Fibroblast of lung (primary cell): ENCODE data around the gene NUMBL.

Experiments used
- CTCF ChIP-seq, 2 donors: IDR thresholded peaks in 1 of 2; conservative IDR thresholded peaks in 1 of 2; 1 replicate in 1 of 2; 2 replicates in 1 of 2; pipeline ENCODE4 v1.5.1; 2011 to 2012; ENCODE audit warnings: low read length in 2 of 2, control low read depth in 1 of 2, inconsistent platforms in 1 of 2, low read depth in 1 of 2, mild to moderate bottlenecking in 1 of 2
- EZH2 ChIP-seq: IDR thresholded peaks from 2 replicates; pipeline ENCODE4 v1.5.1; 2012; ENCODE audit warnings: low read length, control low read depth, mild to moderate bottlenecking; ENCODE audit errors: missing control alignments

- TF ChIP-seq EZH2 (no peak), CTCF (conservative IDR thresholded peaks at IDR 0.05 in 1 of 2, IDR thresholded peaks at IDR 0.05 in 1 of 2; ENCODE audit: low read depth in 1 of 2, low read length in 2 of 2) (no peak)
Observed at GRCh38 chr19:40621966-40622772, 68.3 kb downstream of the NUMBL start.
